GM23338 (cell line): Measurements from ENCODE around the gene HOXB6. TPM values are rescaled to one million over a fixed set of nuclear protein-coding genes. Genes with fewer than 3 reads are reported as not detected.

Experiments
- ATAC-seq: fragments of 200-7000 bp; cut with Tn5 transposase; 3 replicates; pipeline ENCODE4 v1.9.1; 2020
- DNase-seq: peaks from one replicate; pipeline ENCODE4 v3.0.0-alpha.2; 2015; ENCODE audit warnings: low spot score
- H2AFZ ChIP-seq: fragments of 200-600 bp; sonication (generic); 2 replicates; pipeline ENCODE4 v1.8.0; 2016; ENCODE audit warnings: antibody characterized with exemption, mild to moderate bottlenecking, moderate library complexity
- H3F3A ChIP-seq: fragments of 200-600 bp; sonication (generic); replicated peaks from 2 replicates; pipeline ENCODE4 v1.8.0; 2017; ENCODE audit warnings: antibody characterized with exemption, mixed run types, low read depth
- H3K27ac ChIP-seq: fragments of 200-600 bp; sonication (generic); 2 replicates; pipeline ENCODE4 v1.6.1; 2016; ENCODE audit warnings: low read depth
- H3K27me3 ChIP-seq: fragments of 200-600 bp; sonication (generic); 2 replicates; pipeline ENCODE4 v1.8.0; 2016; ENCODE audit warnings: mild to moderate bottlenecking, mixed run types, moderate library complexity; ENCODE audit not compliant: insufficient read depth
- H3K36me3 ChIP-seq: fragments of 200-600 bp; sonication (generic); 2 replicates; pipeline ENCODE4 v1.8.0; 2016; ENCODE audit warnings: mild to moderate bottlenecking; ENCODE audit not compliant: insufficient read depth
- H3K4me1 ChIP-seq: fragments of 200-600 bp; sonication (generic); 2 replicates; pipeline ENCODE4 v1.8.0; 2016; ENCODE audit warnings: mild to moderate bottlenecking, moderate library complexity; ENCODE audit not compliant: insufficient read depth
- H3K4me2 ChIP-seq: fragments of 200-600 bp; sonication (generic); 2 replicates; pipeline ENCODE4 v1.7.1; 2017; ENCODE audit warnings: mixed run types
- H3K4me3 ChIP-seq: fragments of 200-600 bp; sonication (generic); 2 replicates; pipeline ENCODE4 v1.6.1; 2016; ENCODE audit warnings: mixed run types
- H3K79me2 ChIP-seq: fragments of 200-600 bp; sonication (generic); replicated peaks from 2 replicates; pipeline ENCODE4 v1.8.0; 2017; ENCODE audit warnings: mild to moderate bottlenecking; ENCODE audit not compliant: insufficient read depth
- H3K9me2 ChIP-seq: fragments of 200-600 bp; sonication (generic); 2 replicates; pipeline ENCODE4 v1.8.0; 2017; ENCODE audit not compliant: insufficient read depth
- H4K20me1 ChIP-seq: fragments of 200-600 bp; sonication (generic); replicated peaks from 2 replicates; pipeline ENCODE4 v1.8.0; 2017; ENCODE audit warnings: mild to moderate bottlenecking; ENCODE audit not compliant: insufficient read depth
- H3K27ac Mint-ChIP-seq: 2 replicates; pipeline ENCODE4 v1.8.0; 2020; ENCODE audit warnings: inconsistent platforms, mild to moderate bottlenecking, moderate library complexity, mixed read lengths
- H3K27me3 Mint-ChIP-seq: 3 replicates; pipeline ENCODE4 v1.8.0; 2022; ENCODE audit warnings: low read depth, mild to moderate bottlenecking, moderate library complexity, mixed read lengths, inconsistent platforms; ENCODE audit not compliant: insufficient read depth, poor library complexity
- H3K36me3 Mint-ChIP-seq: 3 replicates; pipeline ENCODE4 v1.8.0; 2021; ENCODE audit warnings: low read depth, mild to moderate bottlenecking, inconsistent platforms, moderate library complexity, mixed read lengths
- H3K4me1 Mint-ChIP-seq: 3 replicates; pipeline ENCODE4 v1.8.0; 2020; ENCODE audit warnings: mild to moderate bottlenecking, inconsistent platforms, mixed read lengths
- H3K4me3 Mint-ChIP-seq: 3 replicates; pipeline ENCODE4 v1.8.0; 2021; ENCODE audit warnings: moderate library complexity, mild to moderate bottlenecking, inconsistent platforms, mixed read lengths
- H3K9me3 Mint-ChIP-seq: 3 replicates; pipeline ENCODE4 v1.8.0; 2020; ENCODE audit warnings: moderate library complexity, mild to moderate bottlenecking, inconsistent platforms, mixed read lengths
- ETS1 ChIP-seq: IDR thresholded peaks from 2 replicates; pipeline ENCODE4 v1.6.1; 2016; ENCODE audit warnings: antibody characterized with exemption
- EZH2 ChIP-seq: fragments of 200-600 bp; sonication (generic); IDR thresholded peaks from one replicate; pipeline ENCODE4 v1.8.0; 2017; ENCODE audit warnings: antibody characterized with exemption, mild to moderate bottlenecking, low read depth; ENCODE audit not compliant: unreplicated experiment
- EZH2phosphoT487 ChIP-seq: fragments of 200-600 bp; sonication (generic); IDR thresholded peaks from one replicate; pipeline ENCODE4 v1.8.1; 2018; ENCODE audit warnings: antibody characterized with exemption; ENCODE audit not compliant: unreplicated experiment
- STAT1 ChIP-seq: IDR thresholded peaks from one replicate; pipeline ENCODE4 v1.6.1; 2016; ENCODE audit warnings: antibody characterized with exemption; ENCODE audit not compliant: unreplicated experiment
- ZNF114 ChIP-seq: fragments of 250-450 bp; sonication (Bioruptor Pico); IDR thresholded peaks from 2 replicates; pipeline ENCODE4 v1.5.0; 2020; ENCODE audit warnings: mild to moderate bottlenecking, moderate library complexity
- ZNF462 ChIP-seq: fragments of 250-450 bp; sonication (Bioruptor Pico); IDR thresholded peaks from 2 replicates; pipeline ENCODE4 v1.5.0; 2020; ENCODE audit warnings: mild to moderate bottlenecking, moderate library complexity
- polyA plus RNA-seq: library from polyadenylated mRNA; unstranded; fragments of >200 nt; fragmentation: Nextera tagmentation; extraction: Ambion mirVana; gene quantifications from 2 replicates; pipeline ENCODE4 v1.2.1, GENCODE V29; 2016
- total RNA-seq: library from RNA; depleted of rRNA; stranded (reverse); fragments of >200 nt; shearing (Covaris generic); gene quantifications from 2 replicates; pipeline ENCODE4 v1.2.3, GENCODE V29; 2014

HOXB6 gene
- total and polyA plus RNA-seq, 2 experiments from 2014 or later = not detected

GRCh38 chr17:48556229-48556575 is 48.6 kb downstream of the HOXB6 start (continued):
- TF ChIP-seq ZNF462 (CRISPR knock-in tag) = no peak
- TF ChIP-seq ZNF114 (CRISPR knock-in tag) = no peak
- no peak for TF ChIP-seq EZH2
- no peak for TF ChIP-seq EZH2phosphoT487
- no peak for TF ChIP-seq STAT1
- TF ChIP-seq ETS1 = no peak

- H3K27me3 Mint-ChIP-seq = peaks cover 99% of the 10 kb centered on the region
- Histone ChIP-seq H3K79me2 (no peaks in the 10 kb centered on the region), H4K20me1 (peaks cover 52% of the 10 kb centered on the region), H3K4me2 (peak overlapping the region; percentile 71; the same call in 1 of the 2 replicates), H3F3A (peaks cover 47% of the 10 kb centered on the region), H3K27me3 (peaks cover 100% of the 10 kb centered on the region), H3K9me2 (no peaks in the 10 kb centered on the region), H3K27ac (no peak overlapping the region), H3K36me3 (no peaks in the 10 kb centered on the region), H3K4me1 (peaks cover 57% of the 10 kb centered on the region), H3K4me3 (0 out of 2 replicates have a peak overlapping the region, but pooled peaks have one; percentile 39), H2AFZ (no peak overlapping the region)
- ATAC-seq (peak; percentile 23), DNase-seq (no peak)
- H3K4me3 Mint-ChIP-seq = peak overlapping the region; percentile 44
- no peaks in the 10 kb centered on the region; the same call in 2 of the 3 replicates for H3K9me3 Mint-ChIP-seq
- TF ChIP-seq EZH2 = peak; percentile 98
- no peak for TF ChIP-seq EZH2phosphoT487
- no peak overlapping the region for H3K27ac Mint-ChIP-seq
- no peaks in the 10 kb centered on the region for H3K36me3 Mint-ChIP-seq
- peaks cover 31% of the 10 kb centered on the region for H3K4me1 Mint-ChIP-seq
These were observed 49.2 kb downstream of the HOXB6 start for GRCh38 chr17:48555258-48556228.
